ENCODE data around the gene MON1B.
A peak's percentile ranks its signal among the peaks of the same experiment; 100 is the strongest.

Gene MON1B

DNA sequence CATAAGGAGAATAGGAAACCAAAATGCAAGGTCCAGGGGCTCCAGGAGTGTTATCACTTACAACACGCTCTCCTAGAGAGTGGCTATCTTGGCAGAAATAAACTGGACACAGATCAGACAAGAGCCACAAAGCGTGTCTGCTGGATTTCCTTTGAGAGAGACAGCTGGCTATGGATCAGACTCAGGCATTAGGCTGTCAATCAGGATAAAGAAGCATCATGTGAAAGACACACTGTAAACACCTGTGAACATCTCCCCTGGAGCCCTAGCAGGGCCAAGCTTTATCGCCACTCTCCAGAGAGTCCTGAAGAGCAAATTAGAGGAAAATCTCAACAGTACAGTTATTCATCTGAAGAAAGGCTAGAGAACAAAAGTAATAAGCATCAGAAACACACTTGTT, 34.2 kb downstream of the MON1B start:
- H3K4me1 Mint-ChIP-seq: no peaks in the 10 kb centered on the region
- TF ChIP-seq, protein P1, sequence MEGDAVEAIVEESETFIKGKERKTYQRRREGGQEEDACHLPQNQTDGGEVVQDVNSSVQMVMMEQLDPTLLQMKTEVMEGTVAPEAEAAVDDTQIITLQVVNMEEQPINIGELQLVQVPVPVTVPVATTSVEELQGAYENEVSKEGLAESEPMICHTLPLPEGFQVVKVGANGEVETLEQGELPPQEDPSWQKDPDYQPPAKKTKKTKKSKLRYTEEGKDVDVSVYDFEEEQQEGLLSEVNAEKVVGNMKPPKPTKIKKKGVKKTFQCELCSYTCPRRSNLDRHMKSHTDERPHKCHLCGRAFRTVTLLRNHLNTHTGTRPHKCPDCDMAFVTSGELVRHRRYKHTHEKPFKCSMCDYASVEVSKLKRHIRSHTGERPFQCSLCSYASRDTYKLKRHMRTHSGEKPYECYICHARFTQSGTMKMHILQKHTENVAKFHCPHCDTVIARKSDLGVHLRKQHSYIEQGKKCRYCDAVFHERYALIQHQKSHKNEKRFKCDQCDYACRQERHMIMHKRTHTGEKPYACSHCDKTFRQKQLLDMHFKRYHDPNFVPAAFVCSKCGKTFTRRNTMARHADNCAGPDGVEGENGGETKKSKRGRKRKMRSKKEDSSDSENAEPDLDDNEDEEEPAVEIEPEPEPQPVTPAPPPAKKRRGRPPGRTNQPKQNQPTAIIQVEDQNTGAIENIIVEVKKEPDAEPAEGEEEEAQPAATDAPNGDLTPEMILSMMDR (IDR thresholded peaks at IDR 0.05; ENCODE audit: unreplicated experiment in 3 of 3): no peak
- H3K27ac Mint-ChIP-seq: no peak overlapping the region
- H3K36me3 Mint-ChIP-seq (ENCODE audit: low read depth): peaks cover 4% of the 10 kb centered on the region
- H3K4me3 Mint-ChIP-seq: no peak overlapping the region
- peaks cover 6% of the 10 kb centered on the region for H3K27me3 Mint-ChIP-seq (ENCODE audit: low read depth)
- H3K9me3 Mint-ChIP-seq: no peaks in the 10 kb centered on the region

DNA sequence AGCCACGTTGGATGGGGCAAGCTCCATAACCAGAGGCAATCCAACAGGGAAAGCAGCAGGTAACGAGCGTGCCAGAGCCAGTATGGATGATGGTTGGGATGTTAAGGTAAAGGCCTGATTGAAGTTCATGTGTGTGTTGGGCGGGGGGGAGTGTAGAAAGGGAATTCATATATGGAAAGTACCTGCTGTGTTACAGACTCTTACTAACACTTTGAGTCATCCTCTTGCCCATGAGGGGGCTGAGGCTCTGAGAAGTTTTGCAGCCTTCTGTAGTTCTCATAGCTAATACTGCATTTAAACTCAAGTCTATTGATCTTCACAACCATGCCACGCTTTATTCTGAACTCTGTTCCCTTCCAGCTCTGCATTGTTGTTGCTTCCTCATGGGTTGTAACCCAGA, 36.8 kb downstream of the MON1B start:
- Mint-ChIP-seq H3K4me3 (no peak overlapping the region), H3K9me3 (no peaks in the 10 kb centered on the region), H3K27me3 (ENCODE audit: low read depth) (no peaks in the 10 kb centered on the region), H3K4me1 (no peaks in the 10 kb centered on the region), H3K36me3 (ENCODE audit: low read depth) (peaks cover 4% of the 10 kb centered on the region), H3K27ac (no peak overlapping the region)
- TF ChIP-seq, protein P1 (IDR thresholded peaks at IDR 0.05; ENCODE audit: unreplicated experiment in 3 of 3): no peak

DNA sequence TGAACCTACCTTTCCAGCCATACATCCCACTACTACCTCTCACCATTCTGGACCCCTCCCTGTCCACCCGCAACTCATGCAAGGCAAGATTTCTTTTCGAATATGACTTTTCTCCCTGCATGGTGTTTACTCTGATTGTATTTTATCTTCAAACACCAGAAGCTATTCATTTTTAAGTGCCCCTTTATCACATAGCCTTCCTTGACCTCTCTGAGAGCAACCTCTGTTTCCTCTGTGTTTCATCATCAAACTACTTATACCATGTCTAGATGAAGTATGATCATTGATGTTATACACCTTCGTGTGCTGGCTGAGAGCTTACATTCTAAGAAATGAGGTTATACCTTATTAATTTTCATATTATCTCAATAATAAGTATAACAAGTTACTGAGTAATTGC, 40.1 kb downstream of the MON1B start:
- H3K9me3 Mint-ChIP-seq: no peaks in the 10 kb centered on the region
- H3K4me3 Mint-ChIP-seq: no peak overlapping the region
- H3K27me3 Mint-ChIP-seq (ENCODE audit: low read depth): peaks cover 3% of the 10 kb centered on the region

DNA sequence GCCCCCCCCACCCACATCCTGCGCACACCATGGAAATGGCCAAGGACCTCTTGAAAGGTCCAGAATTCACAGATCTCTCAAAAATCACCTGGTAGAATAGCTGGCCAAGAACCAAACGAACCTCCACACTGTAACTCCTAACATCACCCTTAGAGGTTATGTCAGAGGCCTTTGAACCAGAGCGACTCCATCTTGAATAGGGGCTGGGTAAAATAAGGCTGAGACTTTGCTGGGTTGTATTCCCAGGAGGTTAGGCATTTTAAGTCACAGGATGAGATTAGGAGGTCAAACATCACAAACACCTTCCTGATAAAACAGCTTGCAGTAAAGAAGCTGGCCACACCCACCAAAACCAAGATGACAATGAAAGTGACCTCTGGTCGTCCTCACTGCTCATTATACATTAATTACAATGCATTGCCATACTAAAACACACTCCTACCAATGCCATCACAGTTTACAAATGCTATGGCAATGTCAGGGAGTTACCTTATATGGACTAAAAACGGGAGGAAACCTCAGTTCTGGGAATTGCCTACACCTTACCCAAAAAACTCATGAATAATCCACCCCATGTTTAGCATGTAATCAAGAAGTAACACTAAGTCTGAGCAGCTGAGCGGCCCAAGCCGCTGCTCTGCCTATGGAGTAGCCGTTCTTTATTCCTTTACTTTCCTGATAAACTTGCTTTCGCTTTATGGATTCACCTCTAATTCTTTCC, 43.0 kb downstream of the MON1B start:
- TF ChIP-seq, protein P1 (IDR thresholded peaks at IDR 0.05; ENCODE audit: unreplicated experiment in 3 of 3): no peak
- H3K27me3 Mint-ChIP-seq (ENCODE audit: low read depth): peaks cover 17% of the 10 kb centered on the region
- no peaks in the 10 kb centered on the region for H3K36me3 Mint-ChIP-seq (ENCODE audit: low read depth)
- H3K9me3 Mint-ChIP-seq: no peaks in the 10 kb centered on the region
- no peak overlapping the region for H3K27ac Mint-ChIP-seq
- no peaks in the 10 kb centered on the region for H3K4me1 Mint-ChIP-seq
- H3K4me3 Mint-ChIP-seq: no peak overlapping the region

More for the DNA sequence above, 40.1 kb downstream of the MON1B start:
- TF ChIP-seq, protein P1 (IDR thresholded peaks at IDR 0.05; ENCODE audit: unreplicated experiment in 3 of 3): no peak
- Mint-ChIP-seq H3K4me1 (no peaks in the 10 kb centered on the region), H3K36me3 (ENCODE audit: low read depth) (no peaks in the 10 kb centered on the region), H3K27ac (no peak overlapping the region)

DNA sequence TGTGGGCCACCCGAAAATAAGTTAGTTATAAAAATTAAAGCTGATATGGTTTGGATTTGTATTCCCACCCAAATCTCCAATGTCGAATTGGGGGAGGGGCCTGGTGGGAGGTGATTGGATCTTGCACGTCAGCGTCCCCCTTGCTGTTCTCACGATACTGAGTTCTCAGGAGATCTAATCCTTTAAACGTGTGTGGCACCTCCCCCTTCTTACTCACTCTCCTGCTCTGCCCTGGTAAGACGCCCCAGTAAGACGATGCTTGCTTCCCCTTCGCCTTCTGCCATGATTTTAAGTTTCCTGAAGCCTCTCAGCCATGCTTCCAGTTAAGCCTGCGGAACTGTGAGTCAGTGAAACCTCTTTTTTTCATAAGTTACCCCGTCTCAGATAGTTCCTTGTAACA, 43.6 kb downstream of the MON1B start:
- no peak overlapping the region for H3K4me3 Mint-ChIP-seq
- no peaks in the 10 kb centered on the region for H3K36me3 Mint-ChIP-seq (ENCODE audit: low read depth)
- H3K4me1 Mint-ChIP-seq: no peaks in the 10 kb centered on the region
- H3K9me3 Mint-ChIP-seq: no peaks in the 10 kb centered on the region
- H3K27ac Mint-ChIP-seq: no peak overlapping the region
- TF ChIP-seq, protein P1 (IDR thresholded peaks at IDR 0.05; ENCODE audit: unreplicated experiment in 3 of 3): no peak
- peaks cover 19% of the 10 kb centered on the region for H3K27me3 Mint-ChIP-seq (ENCODE audit: low read depth)

DNA sequence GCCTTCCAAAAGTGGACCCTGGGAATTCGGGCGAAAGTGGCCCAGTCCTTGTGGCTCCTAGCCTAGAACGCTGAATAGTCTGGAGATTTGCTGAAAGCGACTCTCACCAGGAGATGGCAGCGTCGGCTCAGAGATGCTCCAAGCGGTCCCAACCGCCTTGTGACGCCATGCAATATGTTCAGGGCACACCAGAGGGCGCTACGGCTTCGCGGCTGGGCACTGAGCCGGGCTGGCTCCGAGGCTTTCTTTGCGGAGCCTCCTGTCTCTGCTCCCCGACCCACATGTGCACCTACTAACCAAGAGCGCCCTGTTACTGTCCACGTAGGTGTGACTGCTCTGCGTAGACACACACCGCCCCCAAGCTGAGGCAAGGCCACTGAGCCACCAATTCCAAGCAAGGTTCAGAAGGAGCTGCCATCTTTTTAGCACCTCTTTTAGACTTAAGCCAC, 45.1 kb downstream of the MON1B start:
- Mint-ChIP-seq H3K4me1 (no peaks in the 10 kb centered on the region), H3K9me3 (no peaks in the 10 kb centered on the region), H3K36me3 (ENCODE audit: low read depth) (no peaks in the 10 kb centered on the region), H3K27me3 (ENCODE audit: low read depth) (peaks cover 21% of the 10 kb centered on the region), H3K4me3 (peak overlapping the region; percentile 37 to 63 (median 57)), H3K27ac (no peak overlapping the region)
- TF ChIP-seq, protein P1 (IDR thresholded peaks at IDR 0.05; ENCODE audit: unreplicated experiment in 3 of 3): peak; percentile 100
